CD8-positive, alpha-beta memory T cell (primary cell): ENCODE results near the gene UBASH3B. TPM values are rescaled to one million over a fixed set of nuclear protein-coding genes. Genes with fewer than 3 reads are reported as not detected.
A peak's percentile ranks its signal among the peaks of the same experiment; 100 is the strongest.
"Not testable (repeated sequence)": the region's sequence is repeated elsewhere in the genome, so short reads cannot be mapped to it uniquely, and the experiment has no call there.

Experiments
- CTCF ChIA-PET: fragments of 350-600 bp; sonication (Branson Sonifier 250); formaldehyde crosslinking; loops from one replicate; lab custom pipeline; 2021; ENCODE audit warnings: antibody characterized with exemption; lab: Charles Lee
- POLR2A ChIA-PET: fragments of 350-600 bp; sonication (Branson Sonifier 250); formaldehyde crosslinking; loops from one replicate; lab custom pipeline; 2021; ENCODE audit warnings: antibody characterized with exemption; lab: Charles Lee
- DNase-seq, 5 donors: peaks; one replicate each; pipeline versions ENCODE4 v3.0.0 to v3.0.0-alpha.2; 2020 to 2022; ENCODE audit warnings: mixed read lengths in 1 of 5
- H3K27ac ChIP-seq: one replicate; pipeline ENCODE4 v1.7.0; 2013; ENCODE audit warnings: low read depth, mild to moderate bottlenecking, low read length, moderate library complexity
- H3K27me3 ChIP-seq: 2 replicates; pipeline ENCODE4 v1.7.0; 2013; ENCODE audit warnings: low read length, mild to moderate bottlenecking; ENCODE audit not compliant: insufficient read depth, poor library complexity, severe bottlenecking
- H3K36me3 ChIP-seq: 2 replicates; pipeline ENCODE4 v1.7.0; 2013; ENCODE audit warnings: mild to moderate bottlenecking, low read length, moderate library complexity; ENCODE audit not compliant: insufficient read depth
- H3K4me1 ChIP-seq: 2 replicates; pipeline ENCODE4 v1.7.0; 2013; ENCODE audit warnings: mild to moderate bottlenecking, low read length, moderate library complexity; ENCODE audit not compliant: insufficient read depth
- H3K4me3 ChIP-seq: 2 replicates; pipeline ENCODE4 v1.7.0; 2013; ENCODE audit warnings: mild to moderate bottlenecking, low read length
- H3K9me3 ChIP-seq: 2 replicates; pipeline ENCODE4 v1.7.0; 2013; ENCODE audit warnings: mild to moderate bottlenecking, low read length
- H3K27ac Mint-ChIP-seq, 8 donors: one replicate each; pipeline ENCODE4 v1.8.0; 2020 to 2021; ENCODE audit warnings: mixed read lengths in 8 of 8, mild to moderate bottlenecking in 6 of 8, inconsistent platforms in 3 of 8, moderate library complexity in 3 of 8
- H3K27me3 Mint-ChIP-seq, 2 donors: one replicate each; pipeline ENCODE4 v1.8.0; 2020 to 2021; ENCODE audit warnings: mixed read lengths in 2 of 2, mild to moderate bottlenecking in 1 of 2, moderate library complexity in 1 of 2
- H3K36me3 Mint-ChIP-seq, 3 donors: one replicate each; pipeline ENCODE4 v1.8.0; 2020 to 2021; ENCODE audit warnings: mixed read lengths in 3 of 3, inconsistent platforms in 1 of 3, mild to moderate bottlenecking in 1 of 3
- H3K4me1 Mint-ChIP-seq, 3 donors: one replicate each; pipeline ENCODE4 v1.8.0; 2020 to 2021; ENCODE audit warnings: mixed read lengths in 3 of 3, inconsistent platforms in 1 of 3, mild to moderate bottlenecking in 1 of 3
- H3K4me3 Mint-ChIP-seq, 7 donors: one replicate each; pipeline ENCODE4 v1.8.0; 2020 to 2021; ENCODE audit warnings: mixed read lengths in 7 of 7, mild to moderate bottlenecking in 6 of 7, moderate library complexity in 4 of 7, inconsistent platforms in 2 of 7
- H3K9me3 Mint-ChIP-seq, 5 donors: one replicate each; pipeline ENCODE4 v1.8.0; 2020 to 2022; ENCODE audit warnings: mixed read lengths in 5 of 5, mild to moderate bottlenecking in 3 of 5, moderate library complexity in 2 of 5, inconsistent platforms in 1 of 5
- polyA plus RNA-seq: library from polyadenylated mRNA; unstranded; fragments of 300-500 nt; fragmentation: Illumina TruSeq; gene quantifications from one replicate; pipeline ENCODE4 v1.2.3, GENCODE V29; 2021
- total RNA-seq, 2 experiments: library from RNA; stranded (reverse); gene quantifications; one replicate each; pipeline ENCODE4 v1.2.3, GENCODE V29; 2021

The UBASH3B gene
- total and polyA plus RNA-seq, 3 experiments from 2014 or later = 12.0 to 36.4 (median 34.6) TPM

DNA sequence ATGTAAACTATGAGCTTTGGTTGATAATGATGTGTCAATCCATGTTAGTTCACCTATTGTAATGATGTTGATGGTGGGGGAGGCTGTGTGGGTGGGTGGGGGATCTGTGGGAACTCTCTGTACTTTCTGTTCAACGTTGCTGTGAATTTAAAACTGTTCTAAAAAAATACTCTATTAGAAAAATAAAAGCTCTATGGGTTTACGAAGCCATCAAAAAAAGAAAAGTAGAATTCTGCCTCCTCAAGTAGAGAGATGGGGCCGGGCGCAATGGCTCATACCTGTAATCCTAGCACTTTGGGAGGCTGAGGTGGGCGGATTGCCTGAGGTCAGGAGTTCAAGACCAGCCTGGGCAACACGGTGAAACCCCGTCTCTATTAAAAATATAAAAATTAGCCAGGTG, 30.0 kb upstream of the UBASH3B start:
- POLR2A ChIA-PET, H3K4me1 ChIP-seq, H3K36me3 ChIP-seq, H3K36me3 Mint-ChIP-seq, H3K27ac ChIP-seq, H3K27me3 ChIP-seq, H3K27ac Mint-ChIP-seq, DNase-seq, H3K4me1 Mint-ChIP-seq, H3K9me3 Mint-ChIP-seq, H3K4me3 Mint-ChIP-seq, H3K27me3 Mint-ChIP-seq, H3K4me3 ChIP-seq, H3K9me3 ChIP-seq: not testable (repeated sequence)
- CTCF ChIA-PET = interaction anchor here (1.2 to 11.1 kb wide), 2 partner anchors 71 to 130 kb away, joined by 3 to 199 read pairs; no protein-coding TSS in a partner anchor

DNA sequence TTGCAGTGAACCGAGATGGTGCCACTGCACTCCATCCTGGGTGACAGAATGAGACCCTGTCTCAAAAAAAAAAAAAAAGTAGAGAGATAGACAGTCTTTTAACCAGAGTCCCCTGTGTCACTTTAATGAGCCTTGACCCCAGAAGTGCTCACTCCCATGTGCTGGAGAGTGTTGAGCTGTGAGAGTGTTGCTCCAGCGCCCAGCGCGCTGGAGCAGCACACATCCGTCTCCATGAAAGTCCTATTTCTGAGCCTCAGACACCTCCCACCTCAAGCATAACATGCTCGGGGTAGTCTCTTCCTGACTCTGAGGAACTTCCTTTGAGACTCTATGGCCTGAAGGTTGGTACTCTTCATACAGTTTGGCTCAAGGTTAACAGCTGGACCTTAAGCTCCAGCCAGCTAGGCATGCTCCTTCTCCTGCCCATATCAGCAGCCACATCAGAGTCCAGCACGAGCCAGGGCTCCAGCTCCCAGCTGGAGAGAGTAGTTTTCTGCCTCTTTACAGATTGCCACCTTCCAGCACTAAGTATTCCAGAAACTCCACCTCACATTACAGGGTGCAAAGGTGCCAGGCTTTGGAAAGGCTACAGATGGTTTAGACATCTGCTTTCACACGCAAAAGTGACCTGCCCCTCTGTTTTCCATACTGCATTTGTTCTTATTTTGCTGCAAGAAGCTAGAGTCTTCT, 29.4 kb upstream of the UBASH3B start:
- ChIA-PET CTCF (interaction anchor here (0.8 to 11.1 kb wide), 6 partner anchors 30 to 228 kb away, joined by 3 to 199 read pairs (median 4); partner anchors contain the start of gene UBASH3B), POLR2A (no interaction called here)
- no peaks in the 10 kb centered on the region for H3K9me3 ChIP-seq
- Mint-ChIP-seq H3K4me1 (peaks cover 5 to 7% (median 6%) of the 10 kb centered on the region in 3 donors), H3K27ac (no peak overlapping the region), H3K9me3 (no peaks in the 10 kb centered on the region), H3K36me3 (no peaks in the 10 kb centered on the region), H3K4me3 (no peak overlapping the region), H3K27me3 (peaks cover 3 to 9% of the 10 kb centered on the region in 2 donors)
- DNase-seq = no peak
- H3K4me1 ChIP-seq = no peaks in the 10 kb centered on the region
- no peaks in the 10 kb centered on the region for H3K36me3 ChIP-seq
- H3K27ac ChIP-seq = no peak overlapping the region
- no peaks in the 10 kb centered on the region for H3K27me3 ChIP-seq
- no peak overlapping the region for H3K4me3 ChIP-seq

DNA sequence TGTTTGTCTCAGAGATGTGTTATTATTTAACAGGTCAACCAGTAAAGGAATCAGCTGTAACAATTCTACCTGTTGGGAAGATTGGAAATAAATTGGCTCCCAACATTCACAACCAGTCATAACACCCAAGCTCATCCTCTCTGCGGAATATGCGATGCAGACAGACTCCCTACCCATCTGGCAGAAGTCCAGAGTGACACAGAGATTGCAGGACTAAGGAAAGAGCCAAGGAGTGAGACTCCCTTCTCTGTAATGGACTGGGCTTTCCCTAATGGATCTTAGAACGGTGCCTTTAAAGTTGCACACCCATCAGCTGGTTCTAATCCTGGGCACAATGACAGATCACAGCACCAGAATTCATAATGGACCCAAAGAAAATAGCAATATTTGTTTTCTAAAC, 27.8 kb upstream of the UBASH3B start:
- H3K4me3 Mint-ChIP-seq = no peak overlapping the region
- no peaks in the 10 kb centered on the region for H3K9me3 ChIP-seq

DNA sequence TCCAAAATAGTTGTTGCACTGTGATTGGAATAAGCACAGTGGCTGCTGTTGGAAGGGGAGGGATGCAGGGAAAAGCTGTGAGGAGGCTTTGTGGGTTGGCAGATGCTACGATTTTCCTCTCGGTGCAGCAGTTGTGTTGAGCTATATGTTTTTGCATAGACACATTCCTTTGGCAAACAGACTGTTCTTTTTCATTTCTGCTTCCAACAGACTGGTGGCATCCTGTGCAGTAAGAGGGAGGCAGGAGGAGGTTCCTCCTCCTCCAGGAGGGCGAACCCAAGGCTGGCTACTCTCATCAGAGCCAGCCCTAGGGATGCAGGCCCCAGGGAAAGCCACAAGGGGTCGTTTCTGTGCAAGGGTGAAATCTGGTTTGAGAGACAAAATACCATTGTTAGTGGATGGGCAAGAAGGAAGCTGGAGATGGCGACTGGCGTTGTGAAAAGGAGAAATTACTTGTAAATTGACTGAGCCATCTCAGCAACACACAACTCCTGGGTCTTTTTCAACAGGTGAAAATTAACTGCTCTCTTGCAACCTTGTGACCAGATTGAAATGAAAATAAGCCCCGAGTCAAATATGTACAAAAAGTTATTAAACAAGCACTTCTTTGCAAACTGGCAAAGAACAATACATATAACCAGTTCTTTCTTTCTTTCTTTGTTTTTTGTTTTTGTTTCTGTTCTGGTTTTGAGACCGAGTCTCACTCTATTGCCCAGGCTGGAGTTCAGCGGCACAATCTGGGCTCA, 26.5 kb upstream of the UBASH3B start:
- peaks cover 0 to 6% of the 10 kb centered on the region in 2 donors for H3K27me3 Mint-ChIP-seq
- ChIA-PET CTCF (interaction anchor here (0.6 to 11.1 kb wide), 24 partner anchors 9 to 180 kb away, joined by 3 to 199 read pairs (median 6); partner anchors contain the start of gene UBASH3B), POLR2A (no interaction called here)
- DNase-seq = peak; percentile 39 to 76 (median 42)
- peaks cover 5 to 12% (median 7%) of the 10 kb centered on the region in 3 donors for H3K4me1 Mint-ChIP-seq
- Histone ChIP-seq H3K9me3 (no peaks in the 10 kb centered on the region), H3K27ac (no peak overlapping the region), H3K36me3 (no peaks in the 10 kb centered on the region), H3K4me1 (no peaks in the 10 kb centered on the region), H3K4me3 (no peak overlapping the region), H3K27me3 (no peaks in the 10 kb centered on the region)
- H3K27ac Mint-ChIP-seq = peak overlapping the region in 1 of 8 donors; percentile 41
- no peaks in the 10 kb centered on the region for H3K9me3 Mint-ChIP-seq
- H3K36me3 Mint-ChIP-seq = no peaks in the 10 kb centered on the region
- peak overlapping the region in 1 of 7 donors; percentile 15 for H3K4me3 Mint-ChIP-seq

More for the DNA sequence above, 27.8 kb upstream of the UBASH3B start:
- no peaks in the 10 kb centered on the region for H3K9me3 Mint-ChIP-seq
- H3K27me3 Mint-ChIP-seq = peaks cover 0 to 9% of the 10 kb centered on the region in 2 donors
- Histone ChIP-seq H3K36me3 (no peaks in the 10 kb centered on the region), H3K4me1 (no peaks in the 10 kb centered on the region), H3K27me3 (no peaks in the 10 kb centered on the region), H3K27ac (no peak overlapping the region), H3K4me3 (no peak overlapping the region)
- peaks cover 5 to 12% (median 7%) of the 10 kb centered on the region in 3 donors for H3K4me1 Mint-ChIP-seq
- CTCF ChIA-PET = interaction anchor here (0.7 to 11.1 kb wide), 11 partner anchors 10 to 226 kb away, joined by 3 to 199 read pairs (median 8); partner anchors contain the start of gene UBASH3B
- H3K27ac Mint-ChIP-seq = no peak overlapping the region
- no peak for DNase-seq
- POLR2A ChIA-PET = no interaction called here
- H3K36me3 Mint-ChIP-seq = no peaks in the 10 kb centered on the region

DNA sequence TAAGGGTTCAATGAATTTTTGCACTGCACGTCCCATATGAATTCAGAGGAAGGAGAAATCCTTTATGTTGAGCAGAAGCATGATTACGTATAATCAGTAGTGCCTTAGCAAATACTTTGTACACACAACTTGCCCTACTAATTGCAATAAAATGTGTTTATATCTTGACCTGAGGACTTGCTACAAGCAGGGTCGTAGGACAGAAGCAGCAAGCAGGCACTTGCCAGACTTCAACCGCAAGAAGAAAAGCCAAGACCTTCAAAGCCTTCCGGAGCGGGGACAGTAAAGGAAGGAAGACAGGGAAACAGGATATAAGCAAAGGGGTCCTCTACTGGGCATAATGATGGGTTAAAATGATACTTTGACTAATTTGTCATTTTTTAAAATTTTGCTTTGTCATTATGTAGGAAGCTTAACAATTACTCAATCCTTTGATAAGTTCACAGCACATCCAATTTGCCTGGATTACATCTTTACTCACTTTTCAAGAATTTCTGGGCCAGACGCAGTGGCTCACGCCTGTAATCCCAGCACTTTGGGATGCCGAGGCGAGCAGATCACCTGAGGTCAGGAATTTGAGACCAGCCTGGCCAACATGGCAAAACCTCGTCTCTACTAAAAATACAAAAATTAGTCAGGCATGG, 23.2 kb upstream of the UBASH3B start:
- Histone ChIP-seq H3K4me3 (no peak overlapping the region), H3K27me3 (no peaks in the 10 kb centered on the region), H3K27ac (no peak overlapping the region), H3K36me3 (no peaks in the 10 kb centered on the region), H3K9me3 (no peaks in the 10 kb centered on the region), H3K4me1 (no peaks in the 10 kb centered on the region)
- POLR2A ChIA-PET = interaction anchor here (0.6 kb wide), 1 partner anchor 24 kb away, joined by 4 read pairs; no protein-coding TSS in a partner anchor
- Mint-ChIP-seq H3K27ac (no peak overlapping the region), H3K4me3 (no peak overlapping the region), H3K4me1 (peaks cover 5 to 12% (median 8%) of the 10 kb centered on the region in 3 donors), H3K27me3 (peaks cover 0 to 4% of the 10 kb centered on the region in 2 donors), H3K36me3 (no peaks in the 10 kb centered on the region), H3K9me3 (no peaks in the 10 kb centered on the region)
- CTCF ChIA-PET = interaction anchor here (0.6 to 11.1 kb wide), 16 partner anchors 9 to 389 kb away, joined by 3 to 199 read pairs (median 3); partner anchors contain the start of gene UBASH3B
- DNase-seq = no peak

DNA sequence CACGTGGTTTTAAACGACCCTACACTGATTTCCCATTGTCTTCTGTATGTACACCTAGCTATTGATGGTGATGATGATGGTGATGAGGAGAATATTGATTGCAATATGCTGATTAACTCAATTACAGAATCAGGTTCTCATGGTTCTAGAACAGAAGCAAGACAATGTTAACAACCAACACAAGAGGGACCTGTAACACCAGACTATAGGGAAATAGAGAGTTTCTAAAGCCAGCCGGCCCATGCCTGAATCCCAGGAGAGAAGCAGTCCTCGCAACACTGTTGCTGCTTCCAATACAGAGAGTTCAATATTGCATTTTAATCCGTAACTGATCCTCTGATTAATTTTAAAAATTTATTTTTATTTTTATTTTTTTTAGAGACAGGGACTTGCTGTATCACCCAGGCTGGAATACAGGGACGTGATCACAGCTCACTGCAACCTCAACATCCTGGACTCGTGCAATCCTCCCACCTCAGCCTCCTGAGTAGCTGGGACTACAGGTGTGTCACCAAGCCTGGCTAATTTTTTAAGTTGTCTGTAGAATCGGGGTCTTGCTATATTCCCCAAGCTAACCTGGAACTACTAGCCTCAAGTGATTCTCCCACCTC, 22.2 kb upstream of the UBASH3B start:
- Histone ChIP-seq H3K4me1 (no peaks in the 10 kb centered on the region), H3K27ac (no peak overlapping the region), H3K27me3 (no peaks in the 10 kb centered on the region), H3K9me3 (no peaks in the 10 kb centered on the region), H3K36me3 (no peaks in the 10 kb centered on the region), H3K4me3 (no peak overlapping the region)
- no peaks in the 10 kb centered on the region for H3K36me3 Mint-ChIP-seq
- peaks cover 0 to 4% of the 10 kb centered on the region in 2 donors for H3K27me3 Mint-ChIP-seq
- DNase-seq = peak in 2 of 5 donors; percentile 25 to 32
- H3K9me3 Mint-ChIP-seq = no peaks in the 10 kb centered on the region
- no peak overlapping the region for H3K27ac Mint-ChIP-seq
- CTCF ChIA-PET = interaction anchor here (0.7 to 11.1 kb wide), 16 partner anchors 10 to 388 kb away, joined by 3 to 199 read pairs (median 3); partner anchors contain the start of gene UBASH3B
- H3K4me1 Mint-ChIP-seq = peaks cover 10 to 17% (median 12%) of the 10 kb centered on the region in 3 donors
- POLR2A ChIA-PET = no interaction called here
- no peak overlapping the region for H3K4me3 Mint-ChIP-seq

DNA sequence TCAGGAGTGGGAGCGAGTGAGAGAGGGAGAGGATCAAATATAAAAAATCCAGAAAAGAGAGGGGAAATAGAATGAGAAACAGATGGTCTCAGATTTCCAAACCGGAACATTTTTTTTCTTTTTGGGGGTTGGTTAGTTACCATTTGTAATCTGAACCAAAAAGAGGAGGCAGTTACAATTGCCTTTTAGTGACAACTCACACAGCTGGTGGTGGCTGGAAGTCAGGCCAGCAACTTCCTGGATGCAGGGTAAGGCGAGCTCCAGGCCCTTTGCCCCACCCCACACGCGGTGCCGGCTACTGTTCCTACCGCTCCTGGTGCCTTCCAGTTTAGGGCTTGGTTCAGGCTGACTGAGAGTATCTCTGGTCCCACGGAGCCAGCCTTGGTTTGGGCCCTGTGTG, 21.0 kb upstream of the UBASH3B start:
- DNase-seq = no peak
- Mint-ChIP-seq H3K9me3 (no peaks in the 10 kb centered on the region), H3K4me1 (peaks cover 5 to 11% (median 6%) of the 10 kb centered on the region in 3 donors), H3K4me3 (no peak overlapping the region), H3K27ac (no peak overlapping the region), H3K27me3 (no peaks in the 10 kb centered on the region), H3K36me3 (no peaks in the 10 kb centered on the region)
- Histone ChIP-seq H3K9me3 (no peaks in the 10 kb centered on the region), H3K36me3 (no peaks in the 10 kb centered on the region), H3K4me1 (no peaks in the 10 kb centered on the region), H3K4me3 (no peak overlapping the region), H3K27ac (no peak overlapping the region), H3K27me3 (no peaks in the 10 kb centered on the region)
- CTCF ChIA-PET = interaction anchor here (1.1 to 11.1 kb wide), 4 partner anchors 21 to 154 kb away, joined by 4 to 199 read pairs (median 7); partner anchors contain the start of gene UBASH3B
- POLR2A ChIA-PET = no interaction called here
